ENCODE data around the gene AMOTL1. TPM values are rescaled to one million over a fixed set of nuclear protein-coding genes. Genes with fewer than 3 reads are reported as not detected.

Gene AMOTL1
- total RNA-seq, 1 experiment from 2014 or later: 10.1 TPM

DNA sequence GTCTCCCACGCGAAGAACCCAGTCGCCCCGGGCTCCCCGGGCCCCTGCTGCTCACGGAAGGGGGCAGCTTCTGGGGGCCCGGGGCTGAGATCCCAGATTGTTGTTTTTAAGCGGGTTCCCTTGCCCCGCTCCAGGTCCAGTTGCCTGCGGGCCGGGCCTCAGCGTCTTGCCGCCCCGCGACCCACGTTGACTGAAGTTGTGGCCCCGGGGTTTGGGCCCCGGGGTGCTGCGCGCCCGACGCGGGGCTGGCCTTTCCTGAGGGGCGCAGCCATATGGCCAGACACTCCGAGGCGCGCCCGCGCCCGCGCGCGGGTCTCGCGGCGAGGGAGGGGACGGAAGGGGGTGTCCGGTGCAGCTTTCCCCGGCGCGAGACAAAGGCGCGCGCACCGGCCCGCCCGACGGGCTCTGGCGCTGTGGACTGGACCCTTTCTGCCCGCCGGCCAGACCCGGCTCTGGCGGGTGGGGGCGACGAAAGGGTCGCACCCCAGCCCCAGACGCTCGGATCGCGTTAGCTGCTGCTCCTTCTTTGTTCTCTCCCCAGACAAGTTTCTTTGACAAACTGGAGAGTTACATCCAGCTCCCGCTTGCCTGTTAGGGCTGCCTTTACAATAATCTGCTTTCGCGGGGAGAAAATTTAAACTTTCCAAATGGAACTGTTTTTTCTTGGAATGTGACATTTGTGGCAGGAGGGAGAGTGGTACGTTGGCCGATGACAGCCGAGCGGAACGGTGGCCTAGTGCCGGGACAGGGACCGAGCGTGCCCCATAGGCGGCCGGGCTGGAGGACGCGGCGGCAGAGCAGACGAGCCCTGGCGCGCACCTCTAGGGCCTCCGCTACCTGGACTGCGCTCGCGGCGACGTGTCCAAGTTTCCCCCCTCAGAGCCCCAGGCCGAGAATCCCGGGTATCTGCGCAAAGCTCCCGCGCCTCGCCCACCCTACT lies 716 bp downstream of the AMOTL1 start:
- no peak for DNase-seq (ENCODE audit: extremely low read depth, low read depth)

DNA sequence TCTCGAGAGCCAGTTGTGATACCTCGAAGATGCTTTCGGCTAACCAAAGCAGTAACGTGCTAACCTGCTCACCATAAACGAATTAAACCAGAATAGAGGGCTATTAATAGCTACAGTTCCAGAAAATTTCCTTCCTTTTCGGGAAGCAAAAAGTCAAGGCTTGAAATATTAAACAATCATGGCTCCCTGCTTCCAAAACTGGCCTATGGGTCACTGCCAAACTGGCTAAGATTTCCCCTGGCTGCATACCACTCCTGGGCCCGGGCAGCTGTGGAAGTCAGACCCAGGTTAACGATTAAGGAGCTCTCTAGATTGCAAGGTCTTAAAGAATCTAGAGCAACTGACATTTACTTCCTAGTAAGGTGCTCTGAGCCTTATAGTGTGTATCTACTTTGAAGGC lies 1.7 kb downstream of the AMOTL1 start:
- DNase-seq (ENCODE audit: extremely low read depth, low read depth): no peak

DNA sequence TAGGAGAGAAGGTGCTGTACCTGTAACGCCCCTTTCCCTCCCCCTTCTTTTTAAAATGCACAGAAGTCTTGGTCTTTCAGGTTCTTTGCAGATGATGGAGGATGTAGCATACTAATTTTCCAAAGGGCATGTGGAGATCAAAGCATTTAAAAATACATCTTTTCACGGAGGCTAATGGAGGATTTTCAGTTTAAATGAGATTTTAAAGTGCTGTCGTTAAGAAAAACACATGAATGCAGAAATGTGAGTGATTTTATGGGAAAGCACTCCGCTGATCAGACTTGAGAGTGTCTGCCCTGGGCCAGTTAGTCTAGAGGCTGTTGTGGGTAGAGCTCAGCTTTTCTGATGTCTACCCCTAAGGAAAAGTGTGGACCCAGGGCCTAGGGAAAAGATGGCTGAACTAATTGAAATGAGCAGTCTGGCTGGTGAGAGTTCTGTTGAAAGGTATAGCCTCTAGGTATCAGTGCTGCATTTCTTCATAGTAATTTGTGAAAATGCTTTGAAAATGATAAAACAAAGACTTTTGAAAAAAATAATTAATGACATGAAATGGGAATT lies 2.5 kb downstream of the AMOTL1 start:
- no peak for DNase-seq (ENCODE audit: extremely low read depth, low read depth)

DNA sequence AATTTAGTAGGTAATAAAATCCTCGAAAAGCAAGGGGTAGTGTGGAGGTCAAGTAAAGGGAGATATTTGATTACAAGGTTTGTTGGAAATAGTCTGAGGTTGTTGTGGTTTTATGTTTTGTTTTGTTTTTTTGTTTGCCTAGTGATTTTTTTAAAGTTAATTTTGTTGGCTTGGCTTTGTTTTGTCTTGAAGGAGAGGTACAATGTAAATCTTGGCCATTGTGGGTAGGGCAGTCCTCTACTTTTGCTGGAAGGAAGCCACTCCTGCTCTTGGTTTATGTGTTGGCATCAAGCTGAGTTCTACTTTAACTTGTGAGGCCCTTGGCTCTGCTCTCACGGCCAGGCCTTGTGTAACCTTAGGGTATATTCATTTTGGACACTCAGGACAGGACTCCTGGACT lies 3.2 kb downstream of the AMOTL1 start:
- DNase-seq (ENCODE audit: extremely low read depth, low read depth): no peak

DNA sequence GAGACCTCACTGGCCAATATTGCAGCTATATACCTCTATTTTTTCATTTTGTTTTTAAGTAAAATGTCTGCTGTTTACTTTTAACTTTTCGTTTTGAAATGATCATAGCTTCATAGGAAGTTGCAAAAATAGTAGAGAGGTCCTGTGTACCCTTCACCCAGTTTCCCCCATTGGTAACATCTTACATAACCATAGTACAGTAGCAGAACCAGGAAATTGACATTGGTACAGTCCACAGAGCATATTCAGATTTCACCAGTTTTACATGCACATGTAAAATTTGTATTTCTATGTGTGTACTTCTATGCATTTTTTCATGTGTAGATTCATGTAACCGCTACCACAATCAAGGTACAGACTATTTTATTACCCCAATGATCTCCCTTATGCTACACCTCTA lies 3.8 kb downstream of the AMOTL1 start:
- no peak for DNase-seq (ENCODE audit: extremely low read depth, low read depth)

DNA sequence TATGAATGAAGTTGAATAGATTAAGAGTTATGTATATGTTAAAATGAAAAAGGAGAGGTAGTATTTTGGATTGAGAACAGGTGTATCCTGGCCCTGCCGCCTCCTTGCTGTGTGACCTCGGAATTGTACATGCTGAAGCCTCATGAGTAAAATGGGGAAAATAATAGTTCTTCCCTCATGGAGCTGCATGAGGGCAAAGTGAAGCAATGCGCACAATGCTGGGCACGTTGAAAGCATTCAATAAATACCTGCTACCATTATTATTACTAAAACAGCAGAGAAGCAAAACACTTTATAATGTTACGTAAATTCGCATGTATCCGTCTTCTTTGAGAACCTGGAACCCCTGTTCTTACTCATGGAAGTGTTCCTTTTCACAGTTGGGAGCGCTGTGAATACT lies 5.7 kb downstream of the AMOTL1 start:
- DNase-seq (ENCODE audit: extremely low read depth, low read depth): no peak

DNA sequence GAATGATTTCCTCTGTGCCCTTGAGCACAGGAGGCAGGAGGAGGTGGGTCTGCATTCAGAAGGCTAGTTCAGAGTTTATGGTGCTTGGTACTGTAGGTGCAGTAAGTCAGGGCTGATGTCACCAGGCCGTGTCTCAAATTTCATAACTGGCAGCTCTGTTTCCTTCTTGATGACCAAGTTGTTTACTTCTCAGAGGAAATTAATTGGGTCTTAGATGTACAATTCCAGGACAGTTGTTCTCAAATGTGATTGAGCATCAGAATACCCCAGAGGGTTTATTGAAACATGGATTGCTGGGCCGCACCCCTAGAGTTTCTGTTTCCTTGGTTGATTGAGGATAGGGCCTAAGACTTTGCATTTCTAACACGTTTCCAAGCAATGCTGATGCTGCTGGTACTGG lies 6.2 kb downstream of the AMOTL1 start:
- no peak for DNase-seq (ENCODE audit: extremely low read depth, low read depth)

DNA sequence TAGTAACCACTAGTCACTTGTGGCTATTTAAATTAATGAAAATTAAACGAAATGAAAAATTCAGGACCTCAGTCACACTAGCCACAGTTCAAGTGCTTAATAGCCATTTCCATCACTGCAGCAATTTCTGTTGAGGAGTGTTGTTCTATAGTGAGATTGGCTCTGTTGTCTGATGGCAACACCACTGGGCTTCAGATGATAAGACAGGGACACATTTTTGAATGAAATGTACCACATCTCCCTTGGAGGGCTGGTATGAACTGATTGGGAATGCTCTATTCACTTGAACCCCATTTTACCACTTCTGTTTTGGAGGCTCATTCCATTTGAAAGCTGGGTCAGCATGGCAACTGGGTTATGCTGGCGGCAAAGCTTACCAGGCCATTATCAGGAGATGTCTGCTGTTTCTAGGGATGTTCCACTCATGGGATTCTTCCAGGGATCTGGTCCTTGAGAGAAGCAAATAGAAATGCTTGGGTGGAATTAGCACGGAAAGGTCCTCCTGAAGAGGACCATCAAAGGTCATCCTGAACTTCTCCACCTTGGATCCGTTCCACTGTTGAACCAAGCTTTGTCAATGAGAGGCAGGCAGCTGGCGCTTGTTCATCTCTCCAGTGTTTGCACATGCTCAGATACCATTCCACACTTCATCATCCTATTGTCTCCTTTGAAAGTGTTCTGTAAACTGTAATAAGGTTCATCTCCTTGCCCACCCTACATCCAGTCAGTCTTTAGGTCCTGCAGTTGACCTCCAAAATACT lies 7.6 kb downstream of the AMOTL1 start:
- no peak for DNase-seq (ENCODE audit: extremely low read depth, low read depth)

DNA sequence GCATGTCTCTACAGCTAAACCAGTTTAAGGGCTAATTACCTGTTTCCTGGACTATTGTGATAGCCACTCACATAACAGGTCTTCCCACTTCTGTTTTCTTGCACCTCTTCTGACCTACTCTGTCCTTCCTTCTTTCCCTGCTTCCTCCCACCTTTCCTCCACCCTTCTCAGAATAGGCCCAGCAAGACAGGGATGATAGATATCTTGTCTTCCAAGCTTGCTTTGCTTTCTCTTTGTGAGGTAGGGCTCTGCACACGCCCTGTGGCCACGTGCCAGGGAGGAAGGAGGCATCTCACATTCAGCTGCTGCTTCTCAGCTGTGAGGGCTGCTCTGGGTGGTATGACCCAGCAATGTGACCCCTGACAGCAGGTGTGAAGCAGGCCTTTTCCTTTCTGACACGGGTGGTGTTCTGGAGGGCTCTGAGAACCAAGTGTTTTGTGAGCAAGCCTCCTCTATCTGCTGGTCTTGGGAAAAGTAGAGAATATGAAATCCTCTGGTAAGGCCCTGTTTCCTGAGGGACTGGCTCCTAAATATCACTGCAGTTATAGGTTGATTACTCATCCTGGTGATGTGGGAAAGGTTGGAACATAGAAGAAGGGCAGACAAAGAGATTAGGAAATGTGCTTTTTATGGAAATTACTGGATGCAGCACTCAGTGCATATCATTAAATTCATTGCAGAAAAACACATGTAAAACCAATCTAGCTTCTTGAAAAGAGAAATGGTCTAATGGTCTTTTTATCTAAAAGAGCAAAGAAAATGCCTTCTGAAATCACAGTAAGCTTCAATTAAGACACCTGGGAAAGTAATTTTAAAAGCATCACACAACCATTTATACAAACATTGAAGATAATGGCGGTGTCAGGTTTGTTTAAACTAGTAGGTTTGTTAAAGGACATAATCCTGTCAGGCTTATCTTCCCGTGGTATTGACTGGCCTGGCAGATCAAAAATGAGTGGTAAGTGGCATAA lies 8.5 kb downstream of the AMOTL1 start:
- DNase-seq (ENCODE audit: extremely low read depth, low read depth): no peak

DNA sequence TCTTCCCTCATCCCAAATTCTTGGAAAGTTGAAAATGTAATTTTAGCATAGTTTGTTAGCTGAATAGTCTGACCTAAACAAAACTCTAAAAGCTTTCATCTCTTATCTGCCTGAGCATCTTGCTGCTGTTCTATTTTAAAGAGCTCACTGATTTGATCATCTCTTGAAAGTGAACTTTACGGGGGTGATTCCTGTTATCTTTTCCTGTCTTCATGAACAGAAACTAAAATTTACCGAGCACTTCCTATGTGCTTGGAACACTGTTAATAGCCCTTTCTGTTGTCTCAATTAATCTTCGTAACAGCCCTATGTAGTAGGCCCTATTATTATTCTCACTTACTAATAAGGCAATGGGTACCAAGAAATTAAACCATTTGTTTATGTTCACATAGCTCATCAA lies 12.3 kb downstream of the AMOTL1 start:
- DNase-seq (ENCODE audit: extremely low read depth, low read depth): no peak

DNA sequence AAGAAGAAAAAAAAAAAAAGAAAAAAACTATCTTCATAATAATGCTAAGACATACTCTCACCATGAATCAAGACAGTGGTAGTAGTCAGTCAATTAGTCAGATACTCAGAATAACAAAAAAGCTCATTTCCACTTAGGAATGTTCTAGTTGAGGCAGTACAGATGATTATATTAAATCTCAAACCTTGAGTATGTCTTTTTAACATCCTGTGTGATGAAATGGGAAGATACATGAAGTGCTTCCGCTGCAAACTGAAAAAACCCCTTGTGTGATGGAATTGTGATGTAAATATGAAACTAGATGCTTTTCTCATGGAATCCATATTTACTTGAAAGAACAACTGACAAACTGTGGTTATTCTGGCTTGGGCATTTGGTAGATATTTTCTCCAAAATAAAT lies 13.7 kb downstream of the AMOTL1 start:
- DNase-seq (ENCODE audit: extremely low read depth, low read depth): no peak

DNA sequence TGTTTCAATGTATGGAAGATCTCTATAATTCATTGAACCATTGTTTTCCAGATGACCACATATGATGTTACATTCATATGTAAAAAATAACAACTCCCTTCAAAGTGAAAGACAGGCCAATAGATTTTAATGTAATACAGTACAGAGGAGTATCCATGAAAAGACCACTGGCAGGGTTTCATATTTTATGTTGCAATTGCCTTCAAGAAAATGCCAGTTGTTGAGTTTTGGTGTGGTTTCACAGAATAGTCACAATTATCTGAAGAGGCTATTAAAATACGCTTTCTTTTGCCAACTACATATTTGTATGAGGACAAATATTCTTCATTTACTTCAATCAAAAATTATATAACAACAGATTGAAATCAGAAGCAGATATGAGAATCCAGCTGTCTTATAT lies 14.3 kb downstream of the AMOTL1 start:
- DNase-seq (ENCODE audit: extremely low read depth, low read depth): no peak

DNA sequence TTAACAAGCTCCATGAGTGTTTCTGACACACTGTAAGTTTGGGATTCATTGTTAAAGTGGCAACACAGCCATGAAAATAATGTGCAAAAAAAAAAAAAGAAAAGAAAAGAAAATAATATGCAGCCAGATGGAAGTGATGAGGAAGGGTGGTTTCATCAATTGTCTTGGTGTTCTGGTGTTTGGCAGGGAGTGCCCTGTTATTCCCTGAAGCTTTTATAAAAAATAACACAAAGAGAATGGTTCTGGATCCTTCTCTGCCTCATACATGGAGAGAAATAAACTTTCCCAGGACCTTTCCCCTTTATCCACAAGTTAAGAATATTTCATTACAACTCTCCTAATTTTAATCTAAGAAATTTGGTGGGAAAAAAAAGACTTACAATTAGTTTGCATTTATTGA lies 16.7 kb downstream of the AMOTL1 start:
- DNase-seq (ENCODE audit: extremely low read depth, low read depth): no peak

DNA sequence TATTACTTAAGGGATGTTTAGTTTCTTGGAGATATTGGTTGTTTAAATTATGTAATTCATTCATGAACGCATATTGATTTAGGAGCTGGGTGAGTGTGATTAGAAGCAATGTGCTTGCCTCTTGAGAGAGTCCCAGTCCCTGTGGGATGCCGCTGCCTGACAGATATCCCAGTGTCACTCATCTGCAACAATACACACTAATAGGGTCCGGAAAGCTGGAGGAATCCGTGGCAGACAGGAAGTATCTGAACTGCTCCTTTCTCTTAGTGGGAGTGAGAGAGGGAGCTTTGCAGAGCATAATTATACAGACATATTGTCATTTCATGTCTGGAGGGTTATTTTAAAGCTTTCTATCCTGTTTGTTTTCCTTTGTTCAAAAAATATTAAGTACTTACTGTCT lies 17.4 kb downstream of the AMOTL1 start:
- no peak for DNase-seq (ENCODE audit: extremely low read depth, low read depth)

DNA sequence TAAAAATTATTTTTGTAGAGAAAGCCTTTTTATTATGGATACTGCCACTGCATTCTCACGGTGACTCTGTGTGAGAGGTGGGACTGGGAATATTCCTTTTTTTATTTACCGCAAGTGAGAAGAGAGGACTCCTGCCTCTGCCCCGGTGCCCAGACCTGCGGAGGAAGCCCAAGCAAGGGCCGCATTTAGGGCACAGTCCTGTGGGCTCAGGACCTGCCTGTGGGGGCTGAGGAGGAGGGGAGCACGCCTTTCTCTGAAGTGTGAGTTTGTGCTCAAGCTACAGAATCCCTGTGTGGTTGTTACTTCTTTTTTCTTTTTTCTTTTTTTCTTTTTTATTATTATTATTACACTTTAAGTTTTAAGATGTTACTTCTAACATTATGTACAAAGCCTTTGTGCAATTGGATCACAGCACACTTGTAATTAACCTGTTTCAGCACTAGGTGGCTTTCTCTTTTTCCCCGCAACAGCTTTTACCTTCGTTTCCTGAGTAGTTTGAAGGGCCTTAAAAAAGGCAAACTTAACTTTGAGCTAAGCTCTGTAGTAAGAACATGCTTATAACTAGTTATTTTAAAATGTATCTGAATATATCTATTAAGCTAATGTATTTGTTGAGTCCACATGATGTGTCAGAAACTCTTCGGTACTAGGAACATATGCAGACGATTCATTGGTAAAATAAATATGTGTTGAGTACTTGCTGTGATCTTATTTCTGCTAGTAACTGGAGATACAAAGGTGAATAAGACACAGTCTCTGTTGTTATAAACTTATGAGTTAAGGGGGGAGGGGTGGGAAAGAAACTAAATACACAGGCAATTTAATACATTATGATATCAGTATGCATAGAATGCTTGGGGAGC lies 18.3 kb downstream of the AMOTL1 start:
- no peak for DNase-seq (ENCODE audit: extremely low read depth, low read depth)

DNA sequence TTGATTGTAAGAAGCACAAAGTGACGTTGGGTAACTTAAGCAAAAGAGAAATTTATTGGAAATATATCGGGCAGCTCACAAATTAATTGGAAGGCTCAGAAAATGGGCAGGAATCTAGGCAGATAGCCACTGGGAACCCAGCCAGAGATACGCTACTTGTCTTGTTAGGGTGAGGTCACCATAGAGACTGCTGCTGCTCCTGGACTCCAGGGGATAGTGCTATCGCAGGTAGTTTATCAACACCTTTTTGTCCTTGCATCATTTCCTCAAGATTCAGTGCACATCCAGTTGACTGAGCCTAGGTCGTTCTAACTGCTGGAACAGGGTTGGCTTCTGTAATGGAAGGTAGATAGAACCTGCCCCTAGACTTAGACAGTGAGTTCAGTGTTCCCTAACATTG lies 19.6 kb downstream of the AMOTL1 start:
- no peak for DNase-seq (ENCODE audit: extremely low read depth, low read depth)

DNA sequence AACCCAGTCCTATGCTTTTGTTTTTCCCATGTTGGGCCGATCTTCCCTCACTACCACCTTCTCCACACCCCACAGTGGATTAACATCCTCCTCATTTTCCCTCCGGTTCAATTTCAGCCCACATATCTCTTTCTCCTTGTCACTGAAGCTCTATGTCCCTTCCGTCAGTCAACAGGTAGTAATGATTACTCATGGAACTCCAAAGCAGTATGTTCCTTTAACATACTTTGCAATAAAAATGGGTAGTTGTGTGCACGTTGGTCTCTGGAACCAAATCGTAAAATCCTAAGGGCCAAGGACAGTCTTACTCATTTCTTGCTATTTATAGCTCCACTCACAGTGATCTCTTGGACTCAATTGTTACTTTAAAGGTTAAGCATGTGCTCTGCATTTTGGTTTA lies 20.2 kb downstream of the AMOTL1 start:
- DNase-seq (ENCODE audit: extremely low read depth, low read depth): no peak

DNA sequence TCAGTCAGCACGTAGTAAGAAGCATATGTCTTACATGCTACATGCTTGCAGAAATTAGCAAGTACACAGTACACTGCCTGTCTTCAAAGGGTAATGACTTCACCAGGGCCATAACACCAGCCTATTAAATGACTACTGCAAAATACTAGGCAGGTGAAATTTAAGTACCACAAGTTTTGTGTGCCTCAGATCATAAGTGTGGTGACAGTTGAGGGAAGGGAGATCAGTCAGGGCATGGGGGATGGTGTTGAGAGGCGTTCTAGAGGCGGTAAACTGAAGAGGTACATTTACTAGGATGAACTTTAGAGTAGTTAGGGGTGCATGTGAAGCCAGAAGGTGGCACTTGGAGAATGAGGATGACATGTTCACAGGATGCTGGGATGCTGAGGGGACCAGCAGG lies 22.0 kb downstream of the AMOTL1 start:
- DNase-seq (ENCODE audit: extremely low read depth, low read depth): no peak

DNA sequence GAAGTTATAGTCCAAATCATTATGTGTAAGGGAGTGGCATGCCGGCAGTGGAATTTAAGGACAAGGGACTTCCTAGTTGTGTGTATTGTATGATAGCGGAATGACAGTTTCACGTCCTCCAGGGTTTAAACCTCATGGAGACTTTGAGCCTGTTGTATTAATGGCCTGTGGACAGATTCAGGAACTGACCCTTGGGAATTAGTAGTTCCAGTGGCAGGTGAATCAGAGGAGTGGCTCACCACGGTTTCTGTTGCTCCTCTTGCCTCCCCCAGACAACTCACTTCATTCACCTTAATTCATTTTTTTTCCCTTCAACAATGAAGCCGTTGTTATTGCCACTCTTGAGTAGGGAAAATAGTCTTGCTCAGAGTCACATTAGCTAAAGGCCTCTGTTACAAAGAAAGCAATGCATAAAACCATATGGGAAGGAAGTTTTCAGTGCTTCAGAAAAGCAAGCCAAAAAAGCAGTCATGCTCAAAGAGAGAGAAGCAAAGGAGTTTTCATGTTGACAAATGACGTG lies 22.6 kb downstream of the AMOTL1 start:
- DNase-seq (ENCODE audit: extremely low read depth, low read depth): no peak

All from NCI-H460 (cell line).